Naive thymus-derived CD4-positive, alpha-beta T cell (primary cell): ENCODE results near the gene CD101. TPM values are rescaled to one million over a fixed set of nuclear protein-coding genes. Genes with fewer than 3 reads are reported as not detected.
A peak's percentile ranks its signal among the peaks of the same experiment; 100 is the strongest.

Experiments used
- ATAC-seq: fragments of 150-1000 bp; cut with Tn5 transposase; 2 replicates; pipeline ENCODE4 v1.10.0; 2021; ENCODE audit warnings: mild to moderate bottlenecking, moderate library complexity
- CTCF ChIA-PET: fragments of 350-600 bp; sonication (Branson Sonifier 250); formaldehyde crosslinking; loops from one replicate; lab custom pipeline; 2021; ENCODE audit warnings: antibody characterized with exemption; lab: Charles Lee
- POLR2A ChIA-PET: fragments of 350-600 bp; sonication (Branson Sonifier 250); formaldehyde crosslinking; loops from one replicate; lab custom pipeline; 2021; ENCODE audit warnings: antibody characterized with exemption, inconsistent platforms; lab: Charles Lee
- DNase-seq, 9 donors: peaks; one replicate each; pipeline versions ENCODE4 v3.0.0 to v3.0.0-alpha.2; 2020 to 2022; ENCODE audit warnings: mixed read lengths in 1 of 9
- H3K27ac ChIP-seq: one replicate; pipeline ENCODE4 v1.7.0; 2013; ENCODE audit warnings: mild to moderate bottlenecking, low read depth, low read length, moderate library complexity
- H3K27me3 ChIP-seq, 2 donors: one replicate each; pipeline ENCODE4 v1.7.0; 2013; ENCODE audit warnings: low read length in 2 of 2, mild to moderate bottlenecking in 2 of 2, moderate library complexity in 2 of 2; ENCODE audit not compliant: control insufficient read depth in 2 of 2, insufficient read depth in 2 of 2
- H3K36me3 ChIP-seq, 3 experiments: 1 replicate in 2 of 3; 2 replicates in 1 of 3; pipeline ENCODE4 v1.7.0; 2013; ENCODE audit warnings: low read length in 3 of 3, mild to moderate bottlenecking in 3 of 3, moderate library complexity in 1 of 3; ENCODE audit not compliant: insufficient read depth in 3 of 3, control insufficient read depth in 2 of 3
- H3K4me1 ChIP-seq, 2 donors: one replicate each; pipeline ENCODE4 v1.7.0; 2013; ENCODE audit warnings: low read length in 2 of 2, mild to moderate bottlenecking in 2 of 2, moderate library complexity in 1 of 2; ENCODE audit not compliant: control insufficient read depth in 2 of 2, insufficient read depth in 2 of 2
- H3K4me3 ChIP-seq: 2 replicates; pipeline ENCODE4 v1.7.0; 2013; ENCODE audit warnings: mild to moderate bottlenecking, low read length
- H3K9me3 ChIP-seq, 3 experiments: 1 replicate in 2 of 3; 2 replicates in 1 of 3; pipeline ENCODE4 v1.7.0; 2013; ENCODE audit warnings: low read length in 3 of 3; ENCODE audit not compliant: control insufficient read depth in 2 of 3
- H3K27ac Mint-ChIP-seq, 9 donors: one replicate each; pipeline ENCODE4 v1.8.0; 2020 to 2022; ENCODE audit warnings: mixed read lengths in 9 of 9, mild to moderate bottlenecking in 8 of 9, moderate library complexity in 5 of 9, inconsistent platforms in 2 of 9
- H3K27me3 Mint-ChIP-seq, 5 donors: one replicate each; pipeline ENCODE4 v1.8.0; 2021 to 2022; ENCODE audit warnings: mixed read lengths in 5 of 5, mild to moderate bottlenecking in 1 of 5
- H3K36me3 Mint-ChIP-seq, 5 donors: one replicate each; pipeline ENCODE4 v1.8.0; 2020 to 2022; ENCODE audit warnings: mixed read lengths in 5 of 5, mild to moderate bottlenecking in 3 of 5, inconsistent platforms in 1 of 5
- H3K4me1 Mint-ChIP-seq, 7 donors: one replicate each; pipeline ENCODE4 v1.8.0; 2020 to 2022; ENCODE audit warnings: mixed read lengths in 7 of 7, mild to moderate bottlenecking in 3 of 7, inconsistent platforms in 1 of 7
- H3K4me3 Mint-ChIP-seq, 10 donors: one replicate each; pipeline ENCODE4 v1.8.0; 2020 to 2022; ENCODE audit warnings: mild to moderate bottlenecking in 10 of 10, mixed read lengths in 10 of 10, moderate library complexity in 6 of 10, inconsistent platforms in 2 of 10
- H3K9me3 Mint-ChIP-seq, 11 donors: one replicate each; pipeline ENCODE4 v1.8.0; 2020 to 2022; ENCODE audit warnings: mixed read lengths in 11 of 11, mild to moderate bottlenecking in 4 of 11, inconsistent platforms in 1 of 11, moderate library complexity in 1 of 11
- intact Hi-C, 2 donors: fragments of 100-400 bp; cut with micrococcal nuclease; formaldehyde crosslinking; loops; one replicate each; pipeline ENCODE4 v1.15.1; 2023
- polyA plus RNA-seq, 2 donors: library from polyadenylated mRNA; unstranded; fragments of 300-500 nt; fragmentation: Illumina TruSeq; gene quantifications; one replicate each; pipeline ENCODE4 v1.2.3, GENCODE V29; 2021
- total RNA-seq, 6 experiments: library from RNA in 5 of 6; stranded (reverse) in 5 of 6; gene quantifications; 1 replicate in 5 of 6; 2 replicates in 1 of 6; pipeline ENCODE4 v1.2.3 and lab custom pipeline; 2021 to 2026

Gene CD101
- total and polyA plus RNA-seq, 7 experiments from 2014 or later: 3.9 to 15.4 (median 9.9) TPM

DNA sequence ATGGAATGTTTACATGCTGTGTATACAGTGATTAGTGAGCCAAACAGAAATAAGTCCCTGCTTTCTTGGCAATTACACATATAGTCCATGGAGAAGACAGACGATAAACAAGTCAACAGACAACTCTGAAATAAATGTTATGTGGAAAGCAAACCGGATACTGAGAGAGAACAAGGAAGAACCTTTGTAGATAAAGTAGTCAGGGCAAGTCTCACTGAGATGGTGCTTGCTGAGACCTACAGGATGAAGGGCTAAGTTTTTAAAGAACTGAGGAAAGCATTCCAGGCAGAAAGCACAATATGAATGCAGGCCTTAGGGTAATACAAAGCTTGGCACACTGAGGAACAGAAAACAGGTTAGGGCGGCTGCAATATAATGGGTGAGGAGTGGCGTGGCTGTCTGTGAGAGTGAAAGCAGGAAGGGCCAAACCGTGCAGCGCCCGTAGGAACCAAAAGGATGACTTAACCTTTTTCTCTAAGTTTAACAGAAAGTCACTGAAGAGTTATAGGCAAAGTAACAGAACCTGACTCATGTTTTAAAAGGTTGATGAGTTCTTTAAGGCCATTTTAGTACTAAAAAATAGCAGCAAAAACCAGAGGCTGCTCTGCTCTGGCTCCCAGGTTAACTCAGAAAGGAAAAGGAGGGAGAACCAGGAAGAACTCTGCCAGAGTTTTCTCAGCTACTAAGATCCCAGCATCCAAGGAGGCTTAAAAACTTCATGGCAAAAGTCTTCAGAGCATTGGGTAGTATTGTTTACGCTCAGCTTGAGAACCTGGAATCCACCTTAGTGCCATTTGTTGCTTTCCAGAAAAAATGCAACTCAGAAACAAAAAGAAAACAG lies 49.9 kb downstream of the CD101 start:
- H3K9me3 Mint-ChIP-seq: no peaks in the 10 kb centered on the region
- Histone ChIP-seq H3K27me3 (no peaks in the 10 kb centered on the region), H3K4me1 (peaks cover 6 to 45% of the 10 kb centered on the region in 2 donors), H3K4me3 (peak overlapping the region; percentile 26), H3K9me3 (no peaks in the 10 kb centered on the region), H3K27ac (peak overlapping the region; percentile 54), H3K36me3 (no peaks in the 10 kb centered on the region)
- peak overlapping the region; percentile 87 to 99 (median 95) for H3K27ac Mint-ChIP-seq
- peaks cover 0 to 21% (median 0%) of the 10 kb centered on the region in 5 donors for H3K36me3 Mint-ChIP-seq
- H3K4me1 Mint-ChIP-seq: peaks cover 30 to 66% (median 58%) of the 10 kb centered on the region in 7 donors
- ATAC-seq (peak; percentile 34), DNase-seq (peak in 6 of 9 donors; percentile 13 to 34 (median 28))
- POLR2A ChIA-PET: interaction anchor here (0.6 to 9.6 kb wide), 7 partner anchors 8 to 314 kb away, joined by 3 to 75 read pairs (median 4); partner anchors contain the start of gene TTF2
- H3K27me3 Mint-ChIP-seq: no peaks in the 10 kb centered on the region
- intact Hi-C loops: loop anchor here (1.0 to 10.0 kb wide), 8 partner anchors 43 to 547 kb away; partner anchors contain the start of gene CD101 (in 1 of the 2)
- H3K4me3 Mint-ChIP-seq: peak overlapping the region; percentile 49 to 94 (median 84)
- CTCF ChIA-PET: interaction anchor here (0.7 to 3.1 kb wide), 8 partner anchors 9 to 477 kb away, joined by 3 to 9 read pairs (median 4); partner anchors contain the start of genes CD2 and TTF2

DNA sequence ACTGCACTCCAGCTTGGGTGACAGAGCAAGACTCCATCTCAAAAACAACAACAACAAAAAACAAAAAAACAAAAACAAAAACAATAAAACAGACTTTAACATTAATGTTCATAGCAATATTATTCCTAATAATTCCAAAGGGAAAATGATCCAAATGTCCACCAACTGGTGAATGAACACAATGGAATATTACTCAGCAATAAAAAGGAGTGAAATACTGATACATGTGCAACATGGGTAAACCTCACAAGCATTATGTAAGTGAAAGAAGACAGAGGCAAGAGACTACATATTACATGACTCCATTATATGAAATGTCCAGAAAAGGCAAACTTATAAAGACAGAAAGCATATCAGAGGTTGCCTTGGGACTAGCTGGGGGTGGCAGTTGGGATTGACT lies 52.5 kb downstream of the CD101 start:
- intact Hi-C loops: loop anchor here (2.0 to 10.0 kb wide), 3 partner anchors 47 to 549 kb away; no protein-coding TSS in a partner anchor
- Histone ChIP-seq H3K27ac (no peak overlapping the region), H3K36me3 (no peaks in the 10 kb centered on the region), H3K27me3 (no peaks in the 10 kb centered on the region), H3K4me3 (no peak overlapping the region), H3K9me3 (no peaks in the 10 kb centered on the region), H3K4me1 (peaks cover 14 to 30% of the 10 kb centered on the region in 2 donors)
- Mint-ChIP-seq H3K36me3 (peaks cover 0 to 8% (median 0%) of the 10 kb centered on the region in 5 donors), H3K4me3 (no peak overlapping the region), H3K27me3 (no peaks in the 10 kb centered on the region), H3K27ac (peak overlapping the region in 3 of 9 donors; percentile 38 to 67 (median 64)), H3K9me3 (no peaks in the 10 kb centered on the region), H3K4me1 (peaks cover 27 to 60% (median 45%) of the 10 kb centered on the region in 7 donors)
- ChIA-PET CTCF (interaction anchor here (0.5 to 3.1 kb wide), 11 partner anchors 12 to 328 kb away, joined by 3 to 12 read pairs (median 3); no protein-coding TSS in a partner anchor), POLR2A (interaction anchor here (0.7 to 9.6 kb wide), 2 partner anchors 67 to 241 kb away, joined by 3 to 75 read pairs; no protein-coding TSS in a partner anchor)
- no peak for DNase-seq
- ATAC-seq: no peak

- no peaks in the 10 kb centered on the region for H3K27me3 Mint-ChIP-seq
- peak overlapping the region in 1 of 10 donors; percentile 6 for H3K4me3 Mint-ChIP-seq
- DNase-seq: no peak
- peaks cover 0 to 2% (median 0%) of the 10 kb centered on the region in 11 donors for H3K9me3 Mint-ChIP-seq
- peak overlapping the region; percentile 81 for H3K4me3 ChIP-seq
- H3K27ac Mint-ChIP-seq: no peak overlapping the region
- H3K4me1 ChIP-seq: peaks cover 6 to 9% of the 10 kb centered on the region in 2 donors
- no peaks in the 10 kb centered on the region for H3K9me3 ChIP-seq
- ChIA-PET CTCF (interaction anchor here (1.2 to 1.4 kb wide), 3 partner anchors 205 to 334 kb away, joined by 3 to 8 read pairs (median 4); no protein-coding TSS in a partner anchor), POLR2A (interaction anchor here (0.6 to 3.0 kb wide), 9 partner anchors 10 to 321 kb away, joined by 3 to 16 read pairs (median 9); partner anchors contain the start of genes CD2 and MAN1A2)
- intact Hi-C loops: loop anchor here (1.0 to 10.0 kb wide), 3 partner anchors 305 to 554 kb away; partner anchors contain the start of gene CD2 (in 1 of the 2)
- ATAC-seq: no peak
- peak overlapping the region; percentile 82 for H3K27ac ChIP-seq
- H3K4me1 Mint-ChIP-seq: peaks cover 19 to 54% (median 43%) of the 10 kb centered on the region in 7 donors
- H3K36me3 ChIP-seq: no peaks in the 10 kb centered on the region
- no peaks in the 10 kb centered on the region for H3K27me3 ChIP-seq
- peaks cover 0 to 14% (median 4%) of the 10 kb centered on the region in 5 donors for H3K36me3 Mint-ChIP-seq
Observed at GRCh38 chr1:117058810-117059209, 57.2 kb downstream of the CD101 start.

DNA sequence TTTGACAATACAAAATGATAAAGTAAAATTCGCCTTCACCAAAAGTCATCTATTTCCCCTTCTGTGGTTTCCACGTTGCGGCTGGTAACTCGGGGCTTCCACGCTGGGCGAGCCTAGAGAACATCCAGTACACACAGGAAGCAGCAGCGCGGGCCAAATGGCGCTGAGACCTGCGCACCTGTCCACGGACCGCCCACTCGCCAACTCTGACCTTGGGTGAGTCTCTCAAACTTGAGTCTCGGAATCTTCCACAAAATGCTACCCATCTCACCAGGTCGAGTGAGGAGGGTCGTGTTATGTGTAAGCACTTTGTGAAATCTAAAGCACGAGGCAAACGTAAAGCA lies 57.7 kb downstream of the CD101 start:
- ATAC-seq (peak; percentile 32), DNase-seq (peak; percentile 42 to 73 (median 51))
- ChIA-PET POLR2A (interaction anchor here (0.6 to 3.0 kb wide), 18 partner anchors 7 to 322 kb away, joined by 3 to 20 read pairs (median 7); partner anchors contain the start of genes CD2 and MAN1A2), CTCF (interaction anchor here (1.1 to 1.5 kb wide), 5 partner anchors 178 to 483 kb away, joined by 3 to 8 read pairs (median 4); no protein-coding TSS in a partner anchor)
- Mint-ChIP-seq H3K27ac (no peak overlapping the region), H3K36me3 (peaks cover 0 to 14% (median 5%) of the 10 kb centered on the region in 5 donors), H3K9me3 (peaks cover 0 to 2% (median 0%) of the 10 kb centered on the region in 11 donors), H3K4me3 (no peak overlapping the region), H3K4me1 (peaks cover 19 to 57% (median 41%) of the 10 kb centered on the region in 7 donors), H3K27me3 (no peaks in the 10 kb centered on the region)
- Histone ChIP-seq H3K27ac (peak overlapping the region; percentile 82), H3K9me3 (no peaks in the 10 kb centered on the region), H3K27me3 (no peaks in the 10 kb centered on the region), H3K36me3 (no peaks in the 10 kb centered on the region), H3K4me3 (peak overlapping the region; percentile 81), H3K4me1 (peaks cover 6 to 9% of the 10 kb centered on the region in 2 donors)
- intact Hi-C loops: loop anchor here (1.0 to 10.0 kb wide), 3 partner anchors 305 to 555 kb away; partner anchors contain the start of gene CD2 (in 1 of the 2)

- ATAC-seq (peak; percentile 96), DNase-seq (peak; percentile 82 to 99 (median 98))
- POLR2A ChIA-PET: interaction anchor here (0.6 to 3.0 kb wide), 32 partner anchors 8 to 739 kb away, joined by 3 to 20 read pairs (median 4); partner anchors contain the start of genes CD2 and MAN1A2
- H3K36me3 Mint-ChIP-seq: peaks cover 0 to 15% (median 5%) of the 10 kb centered on the region in 5 donors
- Histone ChIP-seq H3K27me3 (no peaks in the 10 kb centered on the region), H3K9me3 (no peaks in the 10 kb centered on the region), H3K4me3 (peak within 1 kb of the TSS; percentile 81), H3K4me1 (peaks cover 6 to 9% of the 10 kb centered on the region in 2 donors), H3K27ac (peak within 1 kb of the TSS; percentile 82), H3K36me3 (no peaks in the 10 kb centered on the region)
- H3K4me1 Mint-ChIP-seq: peaks cover 19 to 60% (median 41%) of the 10 kb centered on the region in 7 donors
- H3K27me3 Mint-ChIP-seq: no peaks in the 10 kb centered on the region
- H3K27ac Mint-ChIP-seq: peak within 1 kb of the TSS in 4 of 9 donors; percentile 45 to 83 (median 62)
- intact Hi-C loops: loop anchor here (1.0 to 10.0 kb wide), 24 partner anchors 34 to 895 kb away; partner anchors contain the start of genes MAN1A2 (in 2 of the 2), TRIM45 (in 2 of the 2), CD2 (in 1 of the 2) and CD58 (in 1 of the 2)
- peaks cover 0 to 2% (median 0%) of the 10 kb centered on the region in 11 donors for H3K9me3 Mint-ChIP-seq
- no peak within 1 kb of the TSS for H3K4me3 Mint-ChIP-seq
- CTCF ChIA-PET: interaction anchor here (0.8 to 1.7 kb wide), 14 partner anchors 8 to 935 kb away, joined by 3 to 5 read pairs (median 4); no protein-coding TSS in a partner anchor
Observed at GRCh38 chr1:117059678-117060440, 58.3 kb downstream of the CD101 start, which contains the start of gene TTF2. TSS of gene TTF2 (plus strand) at chr1:117060326. CDS start at chr1:117060347, 21 bp downstream.
